ENCODE results near the gene FIGN.

The FIGN gene

GRCh38 chr2:163732727-163733126, 3.1 kb downstream of the FIGN start:
- TF ChIP-seq CTCF (IDR thresholded peaks at IDR 0.05; ENCODE audit: low read depth, low read length), result no peak
- H3K4me3 ChIP-seq (ENCODE audit: low read depth, low read length), result no peak overlapping the region

GRCh38 chr2:163731735-163732134, 4.1 kb downstream of the FIGN start:
- H3K4me3 ChIP-seq (ENCODE audit: low read depth, low read length), result no peak overlapping the region
- TF ChIP-seq CTCF (IDR thresholded peaks at IDR 0.05; ENCODE audit: low read depth, low read length), result no peak

- H3K4me3 ChIP-seq (ENCODE audit: low read depth, low read length), result no peak overlapping the region
- TF ChIP-seq CTCF (IDR thresholded peaks at IDR 0.05; ENCODE audit: low read depth, low read length), result no peak
Observed at GRCh38 chr2:163730556-163730955, 5.3 kb downstream of the FIGN start.

GRCh38 chr2:163729636-163730273, 6.1 kb downstream of the FIGN start:
- TF ChIP-seq CTCF (IDR thresholded peaks at IDR 0.05; ENCODE audit: low read depth, low read length), result no peak

GRCh38 chr2:163723881-163724280, 11.9 kb downstream of the FIGN start:
- H3K4me3 ChIP-seq (ENCODE audit: low read depth, low read length), result no peak overlapping the region
- TF ChIP-seq CTCF (IDR thresholded peaks at IDR 0.05; ENCODE audit: low read depth, low read length), result no peak

More at GRCh38 chr2:163729636-163730273, 6.1 kb downstream of the FIGN start:
- no peak overlapping the region for H3K4me3 ChIP-seq (ENCODE audit: low read depth, low read length)

GRCh38 chr2:163723348-163723747, 12.5 kb downstream of the FIGN start:
- no peak overlapping the region for H3K4me3 ChIP-seq (ENCODE audit: low read depth, low read length)
- TF ChIP-seq CTCF (IDR thresholded peaks at IDR 0.05; ENCODE audit: low read depth, low read length), result no peak

GRCh38 chr2:163719331-163719730, 16.5 kb downstream of the FIGN start:
- TF ChIP-seq CTCF (IDR thresholded peaks at IDR 0.05; ENCODE audit: low read depth, low read length), result no peak

More at GRCh38 chr2:163719331-163719730, 16.5 kb downstream of the FIGN start:
- H3K4me3 ChIP-seq (ENCODE audit: low read depth, low read length), result no peak overlapping the region

Data from WI38 (cell line).